IPS DF 6.9 (cell line): Measurements from ENCODE around the gene FHOD3.

Source experiments
- DNase-seq: peaks from one replicate; pipeline ENCODE4 v3.0.0-alpha.2; 2013; ENCODE audit warnings: low read depth, low spot score
- H3K27ac ChIP-seq: one replicate; pipeline ENCODE4 v1.5.1; 2013; ENCODE audit warnings: low read length, control low read depth
- H3K27me3 ChIP-seq: 2 replicates; pipeline ENCODE4 v1.6.1; 2013; ENCODE audit warnings: mild to moderate bottlenecking, low read length; ENCODE audit not compliant: control insufficient read depth, insufficient read depth
- H3K36me3 ChIP-seq: 2 replicates; pipeline ENCODE4 v1.6.1; 2013; ENCODE audit warnings: low read length; ENCODE audit not compliant: control insufficient read depth, insufficient read depth
- H3K4me1 ChIP-seq: 2 replicates; pipeline ENCODE4 v1.6.1; 2013; ENCODE audit warnings: low read length; ENCODE audit not compliant: control insufficient read depth, insufficient read depth
- H3K4me3 ChIP-seq: 2 replicates; pipeline ENCODE4 v1.5.1; 2013; ENCODE audit warnings: mild to moderate bottlenecking, low read length
- H3K9me3 ChIP-seq: 2 replicates; pipeline ENCODE4 v1.6.1; 2013; ENCODE audit warnings: low read length, inconsistent platforms; ENCODE audit not compliant: control insufficient read depth, insufficient read depth
- WGBS: extraction: QIAGEN DNeasy Blood & Tissue Kit; methylation state at CpG from one replicate; pipeline ENCODE4 v1.1.7; 2013; ENCODE audit warnings: mixed read lengths, missing lambda C conversion rate; ENCODE audit not compliant: insufficient read length, insufficient coverage; 5-methylcytosine and 5-hydroxymethylcytosine counted together

The FHOD3 gene

DNA sequence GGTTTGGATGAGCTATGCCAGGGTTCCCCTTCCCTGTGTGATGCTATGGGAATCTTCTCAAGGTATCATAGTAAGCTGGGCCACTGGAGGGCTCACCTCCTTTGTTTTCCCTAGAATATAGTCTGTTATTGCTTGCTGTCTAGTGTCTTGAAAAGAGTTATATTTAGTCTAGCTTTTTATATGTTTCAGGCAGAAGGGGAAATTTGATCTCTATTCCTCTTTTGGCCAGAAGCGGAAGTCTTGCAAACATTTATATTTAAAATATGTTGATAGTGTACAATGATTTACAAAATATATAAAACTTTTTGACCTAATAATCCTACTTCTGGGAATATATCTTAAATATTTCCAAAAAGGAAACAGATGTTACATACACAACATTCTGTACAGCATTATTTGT lies 260.7 kb downstream of the FHOD3 start:
- no CpG with 5 or more reads among the region's 1 CpG for WGBS
- Histone ChIP-seq H3K4me3 (no peak overlapping the region), H3K27me3 (no peaks in the 10 kb centered on the region), H3K36me3 (no peaks in the 10 kb centered on the region), H3K9me3 (no peaks in the 10 kb centered on the region), H3K27ac (no peak overlapping the region), H3K4me1 (no peaks in the 10 kb centered on the region)
- no peak for DNase-seq

GRCh38 chr18:36559149-36559857 lies 261.8 kb downstream of the FHOD3 start:
- Histone ChIP-seq H3K36me3 (no peaks in the 10 kb centered on the region), H3K4me1 (no peaks in the 10 kb centered on the region; the same call in 1 of the 2 replicates), H3K27ac (no peak overlapping the region), H3K4me3 (no peak overlapping the region), H3K9me3 (no peaks in the 10 kb centered on the region), H3K27me3 (no peaks in the 10 kb centered on the region)
- WGBS, result no CpG with 5 or more reads among the region's 8 CpGs
- no peak for DNase-seq

DNA sequence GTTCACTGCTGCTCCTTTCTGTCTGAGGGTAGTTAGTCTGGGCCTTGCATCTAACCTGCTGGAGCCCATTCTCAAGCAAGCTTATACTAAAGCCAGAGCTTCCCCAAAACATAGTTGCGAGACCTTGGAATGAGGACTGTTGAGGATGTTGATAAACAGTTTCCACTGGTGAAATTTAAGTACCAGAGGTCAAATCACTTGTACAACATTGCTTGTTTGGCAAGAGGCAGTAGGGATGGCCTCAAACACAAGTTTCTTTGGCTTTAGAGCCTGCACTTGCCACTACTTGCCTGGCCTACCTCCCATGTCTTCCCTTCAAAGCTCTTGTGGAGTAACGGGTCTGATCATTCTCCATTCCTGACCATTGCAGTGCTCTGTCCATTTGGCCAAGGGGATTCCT lies 262.7 kb downstream of the FHOD3 start:
- H3K27me3 ChIP-seq, result no peaks in the 10 kb centered on the region
- DNase-seq, result no peak
- no peak overlapping the region for H3K27ac ChIP-seq
- H3K4me3 ChIP-seq, result no peak overlapping the region
- no peaks in the 10 kb centered on the region; the same call in 1 of the 2 replicates for H3K4me1 ChIP-seq
- WGBS, result no CpG with 5 or more reads among the region's 2 CpGs
- no peaks in the 10 kb centered on the region for H3K9me3 ChIP-seq
- H3K36me3 ChIP-seq, result no peaks in the 10 kb centered on the region

DNA sequence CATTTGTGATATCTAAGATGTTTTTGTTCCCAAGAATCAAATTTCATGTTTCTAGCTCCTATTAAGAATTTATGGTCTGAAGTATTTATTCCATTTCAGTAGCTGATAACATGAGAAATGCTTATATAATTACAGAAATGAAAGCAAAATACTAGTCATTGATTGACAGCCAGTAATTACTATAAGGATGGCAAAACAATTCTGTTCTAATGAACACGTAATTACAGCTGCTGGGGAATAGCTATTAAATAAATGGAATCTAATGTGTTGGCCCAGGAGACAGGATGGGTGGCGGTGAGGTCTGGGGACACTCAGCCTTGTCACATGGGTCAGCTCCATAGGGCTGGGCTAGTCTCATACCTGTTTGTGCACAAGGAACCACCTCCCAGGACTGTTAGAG lies 263.5 kb downstream of the FHOD3 start:
- Histone ChIP-seq H3K27me3 (no peaks in the 10 kb centered on the region), H3K4me3 (no peak overlapping the region), H3K4me1 (no peaks in the 10 kb centered on the region; the same call in 1 of the 2 replicates), H3K9me3 (no peaks in the 10 kb centered on the region), H3K36me3 (no peaks in the 10 kb centered on the region), H3K27ac (no peak overlapping the region)
- no peak for DNase-seq
- no CpG with 5 or more reads among the region's 2 CpGs for WGBS

DNA sequence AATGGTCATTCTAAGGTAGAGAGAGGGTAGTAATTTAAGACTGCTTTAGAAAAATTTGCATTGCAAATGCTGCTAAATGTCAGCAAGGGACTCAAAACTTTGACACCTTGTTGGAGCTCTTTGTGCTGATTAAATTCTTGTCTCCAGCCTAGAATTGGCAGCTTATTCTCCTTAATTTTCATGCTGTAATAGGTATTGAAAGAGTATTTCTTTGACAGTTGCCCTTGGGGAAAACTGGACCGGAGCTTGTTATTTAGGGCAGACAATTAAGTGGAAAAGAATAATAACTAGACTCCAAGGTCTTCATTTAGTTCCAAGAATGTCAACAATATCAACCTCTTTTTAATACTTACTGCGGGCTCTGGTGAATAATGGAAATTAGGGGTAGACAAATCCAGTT lies 267.3 kb downstream of the FHOD3 start:
- H3K4me1 ChIP-seq, result peaks cover 4% of the 10 kb centered on the region; the same call in 1 of the 2 replicates

GRCh38 chr18:36567800-36568199 lies 270.3 kb downstream of the FHOD3 start:
- no peak for DNase-seq
- H3K4me1 ChIP-seq, result peaks cover 4% of the 10 kb centered on the region; the same call in 1 of the 2 replicates
- H3K9me3 ChIP-seq, result no peaks in the 10 kb centered on the region
- H3K4me3 ChIP-seq, result no peak overlapping the region
- WGBS, result no CpG with 5 or more reads among the region's 1 CpG
- no peaks in the 10 kb centered on the region for H3K27me3 ChIP-seq
- no peak overlapping the region for H3K27ac ChIP-seq
- no peaks in the 10 kb centered on the region for H3K36me3 ChIP-seq

More for the DNA sequence above, 267.3 kb downstream of the FHOD3 start:
- Histone ChIP-seq H3K4me3 (no peak overlapping the region), H3K27ac (no peak overlapping the region), H3K9me3 (no peaks in the 10 kb centered on the region), H3K36me3 (no peaks in the 10 kb centered on the region), H3K27me3 (no peaks in the 10 kb centered on the region)
- WGBS, result no CpG with 5 or more reads among the region's 2 CpGs
- DNase-seq, result no peak

DNA sequence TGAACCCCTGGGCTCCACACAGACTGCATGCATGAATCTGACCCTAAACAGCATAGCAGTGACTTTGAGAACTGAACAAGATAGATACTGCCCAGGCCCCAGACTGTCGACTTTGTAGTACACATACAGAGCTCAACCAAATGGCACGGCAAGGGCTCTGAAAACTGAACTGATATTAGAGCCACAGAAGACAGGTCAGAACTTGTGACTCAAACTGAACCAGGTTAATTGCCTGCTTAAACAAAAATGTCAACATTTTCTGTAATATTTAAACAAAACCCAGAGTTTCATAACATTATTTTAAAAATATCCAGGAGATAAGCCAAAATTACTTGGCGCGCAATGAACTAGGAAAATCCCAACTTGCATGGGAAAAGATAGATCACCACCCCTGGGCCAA lies 271.0 kb downstream of the FHOD3 start:
- no peaks in the 10 kb centered on the region for H3K36me3 ChIP-seq
- no peak overlapping the region for H3K27ac ChIP-seq
- H3K27me3 ChIP-seq, result no peaks in the 10 kb centered on the region
- WGBS, result no CpG with 5 or more reads among the region's 4 CpGs
- DNase-seq, result no peak
- H3K4me1 ChIP-seq, result peaks cover 4% of the 10 kb centered on the region; the same call in 1 of the 2 replicates
- H3K4me3 ChIP-seq, result no peak overlapping the region
- H3K9me3 ChIP-seq, result no peaks in the 10 kb centered on the region

GRCh38 chr18:36572135-36572856 lies 274.8 kb downstream of the FHOD3 start:
- Histone ChIP-seq H3K27me3 (no peaks in the 10 kb centered on the region), H3K4me1 (no peaks in the 10 kb centered on the region), H3K4me3 (no peak overlapping the region), H3K27ac (no peak overlapping the region), H3K36me3 (no peaks in the 10 kb centered on the region), H3K9me3 (no peaks in the 10 kb centered on the region)
- DNase-seq, result no peak
- WGBS, result no CpG with 5 or more reads among the region's 10 CpGs

DNA sequence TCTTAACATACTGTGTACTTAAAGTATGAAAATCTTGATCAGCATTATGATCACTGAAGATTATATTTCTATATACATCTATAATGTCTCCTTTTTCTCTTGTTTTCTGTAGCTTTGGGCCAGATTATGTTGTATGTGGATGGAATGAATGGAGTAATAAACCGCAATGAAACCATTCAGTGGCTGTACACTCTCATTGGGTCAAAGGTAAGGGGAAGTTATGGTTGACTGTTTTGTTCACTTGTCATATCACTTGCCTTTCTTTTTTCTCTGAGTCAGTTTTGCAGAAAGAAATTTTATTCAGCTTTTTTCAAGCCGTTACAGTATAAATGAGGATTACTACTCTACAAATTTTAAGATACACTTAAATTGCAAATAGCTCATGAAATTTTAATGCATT lies 278.8 kb downstream of the FHOD3 start:
- no peak for DNase-seq
- Histone ChIP-seq H3K27ac (no peak overlapping the region), H3K36me3 (no peaks in the 10 kb centered on the region), H3K4me3 (no peak overlapping the region), H3K27me3 (no peaks in the 10 kb centered on the region), H3K9me3 (no peaks in the 10 kb centered on the region), H3K4me1 (no peaks in the 10 kb centered on the region)
- WGBS, result no CpG with 5 or more reads among the region's 2 CpGs

DNA sequence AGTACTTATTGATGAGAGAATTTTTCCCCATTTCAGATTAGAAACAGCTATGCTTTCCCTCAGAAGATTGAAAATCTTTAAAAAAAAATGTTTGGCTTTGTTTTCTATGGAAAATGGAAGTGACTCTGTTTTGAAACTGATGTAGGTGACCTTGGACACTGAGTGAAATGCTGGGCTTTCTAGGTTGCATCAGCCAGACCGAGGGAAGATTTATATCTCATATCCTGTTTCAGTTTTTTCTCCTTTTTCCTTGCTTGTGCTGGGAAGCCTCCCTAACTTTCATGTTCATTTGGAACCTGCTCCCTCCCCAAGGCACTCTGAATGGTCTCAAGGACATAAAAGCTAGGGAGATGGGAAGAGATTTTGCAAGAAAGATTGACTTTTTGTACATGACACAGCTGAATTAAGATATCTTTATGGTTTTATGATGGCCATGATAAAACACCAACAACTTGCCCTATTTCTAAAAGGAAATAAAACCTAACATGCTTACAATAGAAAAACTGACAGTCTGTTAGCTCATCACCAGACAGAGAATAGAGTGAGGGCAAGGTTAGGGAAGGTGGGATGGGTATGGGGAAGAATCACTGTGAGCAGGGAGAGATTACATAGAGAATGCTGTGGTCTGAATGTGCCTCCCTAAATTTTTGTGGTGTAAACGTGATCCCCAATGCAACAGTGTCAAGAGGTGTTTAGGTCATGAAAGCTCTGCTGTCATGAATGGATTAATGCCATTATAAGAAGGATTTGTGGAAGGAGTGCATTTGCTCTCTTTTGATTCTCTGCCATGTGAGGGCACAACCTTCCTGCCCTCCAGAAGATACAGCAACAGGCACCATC lies 281.6 kb downstream of the FHOD3 start:
- Histone ChIP-seq H3K36me3 (no peaks in the 10 kb centered on the region), H3K4me1 (peaks cover 1% of the 10 kb centered on the region; the same call in 1 of the 2 replicates), H3K9me3 (no peaks in the 10 kb centered on the region), H3K27me3 (no peaks in the 10 kb centered on the region), H3K4me3 (no peak overlapping the region), H3K27ac (no peak overlapping the region)
- WGBS, result no CpG with 5 or more reads among the region's 2 CpGs
- no peak for DNase-seq
